BLaER1 (cell line): Measurements from ENCODE around the gene GRK5.

Experiments used
- H3K27ac ChIP-seq: shearing (Covaris generic); formaldehyde crosslinking; 2 replicates; pipeline ENCODE4 v1.8.1; 2022
- H3K27me3 ChIP-seq: shearing (Covaris generic); formaldehyde crosslinking; 2 replicates; pipeline ENCODE4 v1.8.1; 2022
- H3K36me3 ChIP-seq: shearing (Covaris generic); formaldehyde crosslinking; 2 replicates; pipeline ENCODE4 v1.8.1; 2022
- H3K4me1 ChIP-seq: shearing (Covaris generic); formaldehyde crosslinking; 2 replicates; pipeline ENCODE4 v1.8.1; 2022
- H3K4me2 ChIP-seq: shearing (Covaris generic); formaldehyde crosslinking; 2 replicates; pipeline ENCODE4 v1.8.1; 2022
- H3K4me3 ChIP-seq: shearing (Covaris generic); formaldehyde crosslinking; 2 replicates; pipeline ENCODE4 v1.8.1; 2022
- H3K9ac ChIP-seq: shearing (Covaris generic); formaldehyde crosslinking; 2 replicates; pipeline ENCODE4 v1.8.1; 2022
- H3K9me3 ChIP-seq: shearing (Covaris generic); formaldehyde crosslinking; 2 replicates; pipeline ENCODE4 v1.8.1; 2022
- H4K20me1 ChIP-seq: shearing (Covaris generic); formaldehyde crosslinking; 2 replicates; pipeline ENCODE4 v1.8.1; 2022
- Cebpa-rat ChIP-seq: shearing (Covaris generic); IDR thresholded peaks from 2 replicates; pipeline ENCODE4 v1.8.1; 2022

GRK5 gene

DNA sequence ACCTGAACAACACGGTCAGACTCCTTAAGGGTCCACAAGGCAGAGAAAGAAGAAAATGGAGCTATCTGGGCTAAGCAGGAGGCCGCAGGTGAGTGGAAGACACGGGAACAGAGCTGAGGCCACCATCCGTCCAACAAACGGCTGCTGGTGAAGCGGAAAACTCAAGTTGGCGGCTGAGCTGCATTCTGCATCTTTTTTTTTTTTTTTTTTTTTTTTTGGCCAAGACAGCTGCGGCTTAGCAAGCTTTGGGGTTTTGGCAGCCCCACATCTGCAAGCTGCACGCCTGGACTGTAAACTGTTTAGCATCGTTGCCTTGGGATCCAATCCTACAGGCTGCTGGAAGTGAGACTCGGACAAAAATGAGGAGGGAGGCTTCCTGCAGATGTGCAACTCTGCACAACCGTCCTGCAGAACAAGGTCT is 297.8 kb downstream of the GRK5 start:
- Histone ChIP-seq H3K27me3 (no peaks in the 10 kb centered on the region), H3K27ac (no peak overlapping the region), H3K9ac (no peak overlapping the region), H3K36me3 (peaks cover 34% of the 10 kb centered on the region; the same call in 1 of the 2 replicates), H3K4me2 (no peak overlapping the region), H4K20me1 (no peaks in the 10 kb centered on the region; the same call in 1 of the 2 replicates), H3K4me1 (peaks cover 35% of the 10 kb centered on the region), H3K9me3 (no peaks in the 10 kb centered on the region), H3K4me3 (no peak overlapping the region)
- TF ChIP-seq Cebpa-rat = no peak
